ENCODE data around the gene PIGT.

DNA sequence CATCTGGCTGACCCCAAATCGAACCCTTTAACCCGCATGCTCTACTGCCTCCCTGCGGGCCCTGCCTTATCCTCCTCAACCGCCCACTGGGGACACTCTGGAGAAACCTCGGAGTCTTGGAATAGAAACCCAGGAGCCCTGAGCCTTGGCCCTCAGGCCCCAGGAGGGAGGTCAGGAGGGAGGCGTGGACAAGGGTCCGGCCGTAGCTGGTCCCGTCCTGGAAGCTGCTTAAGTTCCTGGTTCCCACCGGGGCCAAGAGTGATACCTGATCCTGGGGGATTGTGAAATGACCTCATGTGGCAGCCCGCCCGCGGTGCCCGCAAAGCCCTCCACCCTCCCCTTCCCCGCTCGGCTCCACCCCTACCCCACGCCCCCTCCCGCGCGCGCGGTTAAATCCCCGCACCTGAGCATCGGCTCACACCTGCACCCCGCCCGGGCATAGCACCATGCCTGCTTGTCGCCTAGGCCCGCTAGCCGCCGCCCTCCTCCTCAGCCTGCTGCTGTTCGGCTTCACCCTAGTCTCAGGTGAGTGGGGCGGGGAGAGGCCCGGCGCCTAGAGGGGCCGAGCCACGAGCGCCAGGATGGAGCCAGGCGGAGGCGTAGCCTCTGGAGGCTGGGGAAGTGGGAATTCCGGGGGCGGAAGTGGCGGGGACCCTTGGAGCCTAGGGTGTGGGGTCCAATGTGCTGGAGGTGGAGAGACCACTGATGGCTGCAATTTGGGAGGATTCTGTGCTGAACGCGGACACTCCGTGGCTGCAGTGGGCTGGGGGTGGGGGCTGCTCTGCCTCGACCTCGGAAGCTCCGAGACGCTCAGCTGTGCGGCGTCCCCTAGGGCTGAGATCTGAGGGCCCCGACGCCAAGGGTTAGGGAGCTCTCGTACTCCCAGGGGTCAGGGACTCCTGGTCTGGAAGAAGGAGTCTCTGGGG lies 53.7 kb downstream of the PIGT start, which contains the start of gene WFDC2:
- TF ChIP-seq, protein P1, sequence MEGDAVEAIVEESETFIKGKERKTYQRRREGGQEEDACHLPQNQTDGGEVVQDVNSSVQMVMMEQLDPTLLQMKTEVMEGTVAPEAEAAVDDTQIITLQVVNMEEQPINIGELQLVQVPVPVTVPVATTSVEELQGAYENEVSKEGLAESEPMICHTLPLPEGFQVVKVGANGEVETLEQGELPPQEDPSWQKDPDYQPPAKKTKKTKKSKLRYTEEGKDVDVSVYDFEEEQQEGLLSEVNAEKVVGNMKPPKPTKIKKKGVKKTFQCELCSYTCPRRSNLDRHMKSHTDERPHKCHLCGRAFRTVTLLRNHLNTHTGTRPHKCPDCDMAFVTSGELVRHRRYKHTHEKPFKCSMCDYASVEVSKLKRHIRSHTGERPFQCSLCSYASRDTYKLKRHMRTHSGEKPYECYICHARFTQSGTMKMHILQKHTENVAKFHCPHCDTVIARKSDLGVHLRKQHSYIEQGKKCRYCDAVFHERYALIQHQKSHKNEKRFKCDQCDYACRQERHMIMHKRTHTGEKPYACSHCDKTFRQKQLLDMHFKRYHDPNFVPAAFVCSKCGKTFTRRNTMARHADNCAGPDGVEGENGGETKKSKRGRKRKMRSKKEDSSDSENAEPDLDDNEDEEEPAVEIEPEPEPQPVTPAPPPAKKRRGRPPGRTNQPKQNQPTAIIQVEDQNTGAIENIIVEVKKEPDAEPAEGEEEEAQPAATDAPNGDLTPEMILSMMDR (IDR thresholded peaks at IDR 0.05), result peak; percentile 38; the same call in 1 of the 2 replicates
- no peak for TF ChIP-seq REST (IDR thresholded peaks at IDR 0.05; ENCODE audit: insufficient read depth in 1 of 2, low read depth in 2 of 2, low read length in 1 of 2)
- no peak for TF ChIP-seq SIN3A (IDR thresholded peaks at IDR 0.05; ENCODE audit: borderline replicate concordance, insufficient read depth, low read depth, low read length)
- no peak for TF ChIP-seq POLR2AphosphoS5 (IDR thresholded peaks at IDR 0.05; ENCODE audit: low read depth, low read length)
